ENCODE results near the gene TSPAN4.

Gene TSPAN4

DNA sequence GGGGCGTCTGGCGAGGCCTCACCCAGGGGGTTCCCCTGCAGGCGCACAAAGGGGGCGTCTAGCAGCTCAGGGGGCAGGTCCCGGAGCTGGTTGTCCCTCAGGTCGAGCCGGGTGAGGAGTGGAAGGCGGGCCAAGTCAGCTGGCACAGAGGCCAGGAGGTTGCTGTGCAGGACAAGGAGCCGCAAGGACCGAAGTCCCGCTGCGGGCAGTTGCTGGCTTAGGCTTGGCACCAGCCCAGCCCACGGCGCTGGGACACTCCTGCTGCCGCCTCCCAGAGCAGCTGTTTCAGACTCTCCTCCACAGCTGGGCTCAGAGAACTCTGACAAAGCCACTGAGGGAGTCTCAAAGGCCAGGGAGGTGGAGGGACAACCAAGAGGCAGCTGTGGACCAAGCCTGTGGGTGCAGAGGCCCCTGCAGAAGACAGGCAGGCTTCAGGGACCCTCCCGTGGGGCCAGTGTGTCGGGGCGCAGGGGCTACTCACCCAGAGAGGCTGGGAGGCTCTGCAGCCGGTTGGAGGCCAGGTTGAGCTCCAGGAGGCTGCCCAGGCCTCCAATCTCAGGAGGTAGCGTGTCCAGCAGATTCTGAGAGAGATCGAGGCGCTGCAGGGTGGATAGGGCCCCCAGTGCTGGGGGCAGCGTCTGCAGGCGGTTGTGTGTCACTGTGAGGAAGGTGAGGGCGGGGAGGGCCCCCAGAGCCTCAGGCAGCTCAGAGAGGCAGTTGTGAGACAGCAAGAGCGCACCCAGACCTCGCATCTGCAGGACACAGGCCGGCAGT, 39.8 kb upstream of the TSPAN4 start:
- TF ChIP-seq, protein P1, sequence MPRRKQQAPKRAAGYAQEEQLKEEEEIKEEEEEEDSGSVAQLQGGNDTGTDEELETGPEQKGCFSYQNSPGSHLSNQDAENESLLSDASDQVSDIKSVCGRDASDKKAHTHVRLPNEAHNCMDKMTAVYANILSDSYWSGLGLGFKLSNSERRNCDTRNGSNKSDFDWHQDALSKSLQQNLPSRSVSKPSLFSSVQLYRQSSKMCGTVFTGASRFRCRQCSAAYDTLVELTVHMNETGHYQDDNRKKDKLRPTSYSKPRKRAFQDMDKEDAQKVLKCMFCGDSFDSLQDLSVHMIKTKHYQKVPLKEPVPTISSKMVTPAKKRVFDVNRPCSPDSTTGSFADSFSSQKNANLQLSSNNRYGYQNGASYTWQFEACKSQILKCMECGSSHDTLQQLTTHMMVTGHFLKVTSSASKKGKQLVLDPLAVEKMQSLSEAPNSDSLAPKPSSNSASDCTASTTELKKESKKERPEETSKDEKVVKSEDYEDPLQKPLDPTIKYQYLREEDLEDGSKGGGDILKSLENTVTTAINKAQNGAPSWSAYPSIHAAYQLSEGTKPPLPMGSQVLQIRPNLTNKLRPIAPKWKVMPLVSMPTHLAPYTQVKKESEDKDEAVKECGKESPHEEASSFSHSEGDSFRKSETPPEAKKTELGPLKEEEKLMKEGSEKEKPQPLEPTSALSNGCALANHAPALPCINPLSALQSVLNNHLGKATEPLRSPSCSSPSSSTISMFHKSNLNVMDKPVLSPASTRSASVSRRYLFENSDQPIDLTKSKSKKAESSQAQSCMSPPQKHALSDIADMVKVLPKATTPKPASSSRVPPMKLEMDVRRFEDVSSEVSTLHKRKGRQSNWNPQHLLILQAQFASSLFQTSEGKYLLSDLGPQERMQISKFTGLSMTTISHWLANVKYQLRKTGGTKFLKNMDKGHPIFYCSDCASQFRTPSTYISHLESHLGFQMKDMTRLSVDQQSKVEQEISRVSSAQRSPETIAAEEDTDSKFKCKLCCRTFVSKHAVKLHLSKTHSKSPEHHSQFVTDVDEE (CRISPR knock-in tag; IDR thresholded peaks at IDR 0.05), result no peak
- TF ChIP-seq TOX (CRISPR knock-in tag; IDR thresholded peaks at IDR 0.05; ENCODE audit: borderline replicate concordance), result no peak
- no peak for TF ChIP-seq RARB (CRISPR knock-in tag; IDR thresholded peaks at IDR 0.05)
- TF ChIP-seq, protein P2, sequence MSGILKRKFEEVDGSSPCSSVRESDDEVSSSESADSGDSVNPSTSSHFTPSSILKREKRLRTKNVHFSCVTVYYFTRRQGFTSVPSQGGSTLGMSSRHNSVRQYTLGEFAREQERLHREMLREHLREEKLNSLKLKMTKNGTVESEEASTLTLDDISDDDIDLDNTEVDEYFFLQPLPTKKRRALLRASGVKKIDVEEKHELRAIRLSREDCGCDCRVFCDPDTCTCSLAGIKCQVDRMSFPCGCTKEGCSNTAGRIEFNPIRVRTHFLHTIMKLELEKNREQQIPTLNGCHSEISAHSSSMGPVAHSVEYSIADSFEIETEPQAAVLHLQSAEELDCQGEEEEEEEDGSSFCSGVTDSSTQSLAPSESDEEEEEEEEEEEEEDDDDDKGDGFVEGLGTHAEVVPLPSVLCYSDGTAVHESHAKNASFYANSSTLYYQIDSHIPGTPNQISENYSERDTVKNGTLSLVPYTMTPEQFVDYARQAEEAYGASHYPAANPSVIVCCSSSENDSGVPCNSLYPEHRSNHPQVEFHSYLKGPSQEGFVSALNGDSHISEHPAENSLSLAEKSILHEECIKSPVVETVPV (CRISPR knock-in tag; IDR thresholded peaks at IDR 0.05), result no peak
- no peak for TF ChIP-seq GLIS3 (CRISPR knock-in tag; IDR thresholded peaks at IDR 0.05)
- TF ChIP-seq, protein P3, sequence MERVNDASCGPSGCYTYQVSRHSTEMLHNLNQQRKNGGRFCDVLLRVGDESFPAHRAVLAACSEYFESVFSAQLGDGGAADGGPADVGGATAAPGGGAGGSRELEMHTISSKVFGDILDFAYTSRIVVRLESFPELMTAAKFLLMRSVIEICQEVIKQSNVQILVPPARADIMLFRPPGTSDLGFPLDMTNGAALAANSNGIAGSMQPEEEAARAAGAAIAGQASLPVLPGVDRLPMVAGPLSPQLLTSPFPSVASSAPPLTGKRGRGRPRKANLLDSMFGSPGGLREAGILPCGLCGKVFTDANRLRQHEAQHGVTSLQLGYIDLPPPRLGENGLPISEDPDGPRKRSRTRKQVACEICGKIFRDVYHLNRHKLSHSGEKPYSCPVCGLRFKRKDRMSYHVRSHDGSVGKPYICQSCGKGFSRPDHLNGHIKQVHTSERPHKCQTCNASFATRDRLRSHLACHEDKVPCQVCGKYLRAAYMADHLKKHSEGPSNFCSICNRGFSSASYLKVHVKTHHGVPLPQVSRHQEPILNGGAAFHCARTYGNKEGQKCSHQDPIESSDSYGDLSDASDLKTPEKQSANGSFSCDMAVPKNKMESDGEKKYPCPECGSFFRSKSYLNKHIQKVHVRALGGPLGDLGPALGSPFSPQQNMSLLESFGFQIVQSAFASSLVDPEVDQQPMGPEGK (CRISPR knock-in tag; IDR thresholded peaks at IDR 0.05; ENCODE audit: borderline replicate concordance), result no peak
- TF ChIP-seq ZNF70 (CRISPR knock-in tag; IDR thresholded peaks at IDR 0.05), result no peak
- no peak for TF ChIP-seq SNAI2 (CRISPR knock-in tag; IDR thresholded peaks at IDR 0.05)
- no peak for TF ChIP-seq OSR1 (CRISPR knock-in tag; IDR thresholded peaks at IDR 0.05)
- no peak for TF ChIP-seq ZNF565 (CRISPR knock-in tag; conservative IDR thresholded peaks at IDR 0.05; ENCODE audit: low read depth)
- no peak for TF ChIP-seq ZFP30 (CRISPR knock-in tag; IDR thresholded peaks at IDR 0.05)
- TF ChIP-seq, protein P4, sequence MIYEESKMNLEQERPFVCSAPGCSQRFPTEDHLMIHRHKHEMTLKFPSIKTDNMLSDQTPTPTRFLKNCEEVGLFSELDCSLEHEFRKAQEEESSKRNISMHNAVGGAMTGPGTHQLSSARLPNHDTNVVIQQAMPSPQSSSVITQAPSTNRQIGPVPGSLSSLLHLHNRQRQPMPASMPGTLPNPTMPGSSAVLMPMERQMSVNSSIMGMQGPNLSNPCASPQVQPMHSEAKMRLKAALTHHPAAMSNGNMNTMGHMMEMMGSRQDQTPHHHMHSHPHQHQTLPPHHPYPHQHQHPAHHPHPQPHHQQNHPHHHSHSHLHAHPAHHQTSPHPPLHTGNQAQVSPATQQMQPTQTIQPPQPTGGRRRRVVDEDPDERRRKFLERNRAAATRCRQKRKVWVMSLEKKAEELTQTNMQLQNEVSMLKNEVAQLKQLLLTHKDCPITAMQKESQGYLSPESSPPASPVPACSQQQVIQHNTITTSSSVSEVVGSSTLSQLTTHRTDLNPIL (CRISPR knock-in tag; IDR thresholded peaks at IDR 0.05; ENCODE audit: low read depth), result no peak
- TF ChIP-seq ZFP3 (CRISPR knock-in tag; IDR thresholded peaks at IDR 0.05), result no peak
- no peak for TF ChIP-seq ZNF8 (CRISPR knock-in tag; IDR thresholded peaks at IDR 0.05)
- no peak for TF ChIP-seq ISL1 (CRISPR knock-in tag; IDR thresholded peaks at IDR 0.05)
- TF ChIP-seq, protein P5, sequence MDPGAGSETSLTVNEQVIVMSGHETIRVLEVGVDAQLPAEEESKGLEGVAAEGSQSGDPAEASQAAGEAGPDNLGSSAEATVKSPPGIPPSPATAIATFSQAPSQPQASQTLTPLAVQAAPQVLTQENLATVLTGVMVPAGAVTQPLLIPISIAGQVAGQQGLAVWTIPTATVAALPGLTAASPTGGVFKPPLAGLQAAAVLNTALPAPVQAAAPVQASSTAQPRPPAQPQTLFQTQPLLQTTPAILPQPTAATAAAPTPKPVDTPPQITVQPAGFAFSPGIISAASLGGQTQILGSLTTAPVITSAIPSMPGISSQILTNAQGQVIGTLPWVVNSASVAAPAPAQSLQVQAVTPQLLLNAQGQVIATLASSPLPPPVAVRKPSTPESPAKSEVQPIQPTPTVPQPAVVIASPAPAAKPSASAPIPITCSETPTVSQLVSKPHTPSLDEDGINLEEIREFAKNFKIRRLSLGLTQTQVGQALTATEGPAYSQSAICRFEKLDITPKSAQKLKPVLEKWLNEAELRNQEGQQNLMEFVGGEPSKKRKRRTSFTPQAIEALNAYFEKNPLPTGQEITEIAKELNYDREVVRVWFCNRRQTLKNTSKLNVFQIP (CRISPR knock-in tag; IDR thresholded peaks at IDR 0.05; ENCODE audit: borderline replicate concordance, low read depth), result no peak
- TF ChIP-seq CSDC2 (CRISPR knock-in tag; IDR thresholded peaks at IDR 0.05), result no peak
- no peak for TF ChIP-seq PPARA (CRISPR knock-in tag; IDR thresholded peaks at IDR 0.05; ENCODE audit: borderline replicate concordance)
- TF ChIP-seq BACH2 (CRISPR knock-in tag; IDR thresholded peaks at IDR 0.05; ENCODE audit: borderline replicate concordance), result no peak

DNA sequence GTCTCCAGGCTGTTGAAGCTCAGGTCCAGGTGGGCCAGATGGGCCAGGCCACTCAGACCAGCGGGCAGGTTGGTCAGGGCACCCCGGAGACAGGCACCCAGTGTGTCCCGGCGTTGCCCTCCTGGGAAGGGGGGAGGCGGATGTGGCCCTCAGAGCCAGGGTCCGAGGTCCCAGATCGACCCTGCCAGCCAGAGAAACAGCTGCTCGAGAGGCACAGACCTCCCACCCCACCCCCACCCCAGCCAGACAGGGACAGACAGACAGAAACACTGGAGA, 39.2 kb upstream of the TSPAN4 start:
- no peak for ATAC-seq
- TF ChIP-seq CSDC2 (CRISPR knock-in tag; IDR thresholded peaks at IDR 0.05), result no peak
- no peak for TF ChIP-seq ARNTL (CRISPR knock-in tag; IDR thresholded peaks at IDR 0.05; ENCODE audit: borderline replicate concordance, low read depth)
- TF ChIP-seq ZC3H10 (CRISPR knock-in tag; IDR thresholded peaks at IDR 0.05), result no peak
- TF ChIP-seq RARB (CRISPR knock-in tag; IDR thresholded peaks at IDR 0.05), result no peak
- TF ChIP-seq ISL1 (CRISPR knock-in tag; IDR thresholded peaks at IDR 0.05), result no peak
- TF ChIP-seq TOX (CRISPR knock-in tag; IDR thresholded peaks at IDR 0.05; ENCODE audit: borderline replicate concordance), result no peak
- no peak for TF ChIP-seq BACH2 (CRISPR knock-in tag; IDR thresholded peaks at IDR 0.05; ENCODE audit: borderline replicate concordance)

More for the DNA sequence above, 39.8 kb upstream of the TSPAN4 start:
- no peak for ATAC-seq
